NCI-H82 (cell line): ENCODE data around the gene SIGLEC14.
A peak's percentile ranks its signal among the peaks of the same experiment; 100 is the strongest.

Experiments used
- DNase-seq: peaks from one replicate; lab custom pipeline; 2025; lab: John Stamatoyannopoulos, UW

The SIGLEC14 gene

DNA sequence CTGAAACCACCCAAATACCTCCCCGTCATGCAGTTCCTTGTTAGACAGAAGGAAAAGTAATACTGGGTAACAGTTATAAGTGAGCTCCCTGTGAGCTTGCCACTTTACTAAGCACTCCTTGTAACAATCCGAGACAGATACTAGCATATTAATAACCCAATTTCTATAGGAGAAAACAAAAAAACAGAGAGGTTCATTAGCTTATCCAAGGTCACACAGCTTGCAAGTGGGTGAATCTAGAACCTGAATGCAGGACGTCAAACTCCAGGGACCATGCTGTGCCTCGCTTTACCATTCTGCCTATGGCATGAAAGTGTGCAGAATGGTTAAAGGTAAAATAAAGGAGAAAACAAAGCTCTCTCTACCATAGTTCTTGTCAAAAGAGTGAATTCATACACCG, 31.8 kb downstream of the SIGLEC14 start:
- DNase-seq = no peak

DNA sequence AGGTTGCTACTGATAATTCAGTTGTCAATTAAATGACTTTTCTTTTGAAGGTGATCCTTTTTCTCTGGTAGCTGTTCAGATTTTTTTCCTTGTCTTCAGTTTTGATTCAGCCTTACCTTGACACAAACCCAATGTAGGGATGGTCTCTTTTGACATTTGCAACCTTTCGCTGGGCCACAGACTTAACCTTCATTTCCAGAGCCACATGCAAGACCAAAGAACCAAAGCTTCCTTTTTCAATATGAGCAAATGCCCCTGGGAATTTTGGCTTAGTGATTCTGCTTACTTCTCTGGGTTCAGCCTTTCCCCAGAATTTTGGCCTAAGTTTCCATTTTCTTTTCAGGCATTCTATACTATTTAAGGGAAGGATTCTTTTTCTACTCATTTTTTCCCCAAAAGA, 36.0 kb downstream of the SIGLEC14 start:
- DNase-seq = no peak

DNA sequence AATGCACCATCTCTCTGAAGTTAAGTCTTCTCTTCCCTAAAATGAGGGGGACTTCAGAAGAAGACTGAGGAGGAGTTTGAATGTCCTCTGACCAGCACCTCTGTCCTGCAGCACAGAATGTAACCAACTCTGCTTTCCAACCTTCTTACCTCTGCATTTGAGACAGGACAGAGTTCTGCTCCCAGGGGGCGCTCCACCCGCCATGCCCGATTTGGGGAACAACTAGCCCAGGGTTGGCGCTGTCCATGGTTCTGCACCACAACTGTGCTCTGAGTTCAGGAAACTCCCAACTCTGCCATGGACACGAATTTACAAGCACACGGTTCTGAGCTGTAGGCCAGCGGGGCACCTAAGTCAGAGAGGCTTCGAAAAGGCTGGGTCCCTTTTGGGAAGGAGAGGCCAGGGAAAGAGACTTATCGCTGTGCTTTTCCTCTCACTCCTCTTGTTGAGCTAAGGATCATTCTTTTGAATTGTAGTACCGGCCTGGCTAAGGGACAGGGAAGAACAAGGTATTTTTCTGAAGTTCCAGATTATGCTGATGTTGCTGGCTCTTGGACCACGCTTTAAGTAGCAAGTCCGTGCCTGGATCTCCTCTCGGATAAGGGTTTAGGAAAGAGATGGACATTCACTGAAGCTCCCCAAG, 38.6 kb downstream of the SIGLEC14 start:
- DNase-seq = peak; percentile 36

DNA sequence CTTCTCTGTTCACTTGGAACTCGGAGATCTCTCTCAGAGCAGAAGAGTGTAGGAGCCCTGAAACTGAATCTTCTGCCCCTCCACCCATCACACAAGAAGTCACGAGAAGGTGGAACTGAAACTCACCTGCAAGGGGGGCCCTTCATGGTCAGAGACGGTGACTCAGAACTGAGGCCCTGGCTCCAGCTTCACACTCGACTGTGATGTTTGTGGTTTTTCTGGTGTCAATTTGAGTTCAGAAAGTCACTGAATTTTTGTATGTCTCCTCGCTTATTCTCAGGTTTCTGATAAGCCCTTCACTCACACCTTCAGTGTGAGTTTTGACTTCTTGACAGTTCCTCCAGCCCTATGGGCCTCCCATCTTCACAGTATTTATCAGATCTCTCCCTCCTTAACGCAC, 39.5 kb downstream of the SIGLEC14 start:
- no peak for DNase-seq

DNA sequence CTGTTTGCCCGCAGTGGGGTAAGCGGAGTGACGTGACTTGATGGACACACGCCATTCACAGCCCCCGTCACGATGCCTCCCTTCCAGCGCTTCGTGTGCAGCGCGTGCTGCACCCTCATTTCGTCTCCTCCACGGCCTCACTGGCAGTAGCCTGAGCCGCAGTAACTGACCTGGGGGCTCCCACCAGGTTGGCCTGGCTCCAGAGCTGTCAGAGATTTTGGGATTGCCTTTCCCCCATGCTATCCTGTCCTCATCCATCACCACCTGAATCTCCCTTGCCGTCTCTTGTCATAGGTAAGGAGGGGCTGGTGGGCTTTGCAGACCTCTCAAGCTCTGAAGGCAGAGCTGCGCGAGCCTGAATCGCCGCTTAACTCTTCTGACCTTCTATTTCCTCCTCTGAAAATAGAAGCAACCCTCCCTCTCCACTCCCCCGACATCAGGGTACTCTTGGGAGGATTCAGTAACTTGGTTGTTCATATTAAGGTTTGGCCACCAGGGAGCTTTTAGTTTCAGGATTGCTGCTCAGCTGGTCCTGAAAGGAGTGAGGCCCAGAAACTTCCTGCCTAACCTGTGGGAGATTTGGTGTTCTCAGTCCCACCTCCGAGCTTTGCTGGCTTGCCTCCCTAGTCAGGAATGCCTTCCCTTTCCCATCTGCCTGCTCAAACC, 44.3 kb downstream of the SIGLEC14 start:
- DNase-seq = no peak

DNA sequence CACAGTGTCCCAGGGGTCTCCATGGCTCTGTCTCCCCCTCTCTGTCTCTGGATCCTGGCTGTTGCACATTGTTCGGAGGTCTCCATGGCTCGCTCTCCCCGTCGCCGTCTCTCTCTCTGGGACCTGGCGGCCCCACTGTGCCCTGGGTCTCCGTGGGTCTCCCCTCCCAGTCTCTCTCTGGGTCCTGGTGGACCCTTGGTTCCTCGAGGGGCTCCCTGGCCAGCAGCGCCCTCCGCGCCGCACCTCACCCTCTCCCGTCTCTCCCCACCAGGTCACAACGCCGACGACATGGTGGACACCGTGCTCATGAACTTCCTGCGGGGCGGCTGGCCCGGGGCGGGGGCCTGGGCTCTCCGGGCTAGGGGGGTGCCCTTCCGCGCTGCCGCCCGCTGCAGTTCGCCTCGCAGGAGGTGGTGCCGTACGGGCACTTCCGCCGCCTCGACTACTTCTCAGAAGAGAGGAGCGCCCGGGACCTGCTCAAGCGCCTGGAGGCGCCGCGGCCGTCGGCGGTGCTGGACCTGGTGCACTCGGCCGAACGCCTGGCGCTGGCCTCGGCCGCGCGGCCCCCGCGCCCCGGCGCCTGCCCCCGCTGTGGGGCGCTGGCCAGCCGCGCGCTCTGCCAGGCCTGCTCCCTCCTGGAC, 45.6 kb downstream of the SIGLEC14 start:
- no peak for DNase-seq

DNA sequence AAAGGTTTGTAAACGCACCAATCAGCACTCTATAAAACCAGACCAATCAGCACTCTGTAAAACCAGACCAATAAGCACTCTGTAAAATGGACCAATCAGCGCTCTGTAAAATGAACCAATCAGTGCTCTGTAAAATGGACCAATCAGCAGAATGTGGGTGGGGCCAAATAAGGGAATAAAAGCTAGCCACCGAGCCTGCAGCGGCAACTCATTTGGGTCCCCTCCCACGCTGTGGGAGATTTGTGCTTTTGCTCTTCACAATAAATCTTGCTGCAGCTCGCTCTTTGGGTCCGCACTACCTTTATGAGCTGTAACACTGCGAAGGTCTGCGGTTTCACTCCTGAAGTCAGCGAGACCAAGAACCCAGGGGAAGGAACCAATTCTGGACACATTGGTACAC, 47.5 kb downstream of the SIGLEC14 start:
- DNase-seq = no peak

DNA sequence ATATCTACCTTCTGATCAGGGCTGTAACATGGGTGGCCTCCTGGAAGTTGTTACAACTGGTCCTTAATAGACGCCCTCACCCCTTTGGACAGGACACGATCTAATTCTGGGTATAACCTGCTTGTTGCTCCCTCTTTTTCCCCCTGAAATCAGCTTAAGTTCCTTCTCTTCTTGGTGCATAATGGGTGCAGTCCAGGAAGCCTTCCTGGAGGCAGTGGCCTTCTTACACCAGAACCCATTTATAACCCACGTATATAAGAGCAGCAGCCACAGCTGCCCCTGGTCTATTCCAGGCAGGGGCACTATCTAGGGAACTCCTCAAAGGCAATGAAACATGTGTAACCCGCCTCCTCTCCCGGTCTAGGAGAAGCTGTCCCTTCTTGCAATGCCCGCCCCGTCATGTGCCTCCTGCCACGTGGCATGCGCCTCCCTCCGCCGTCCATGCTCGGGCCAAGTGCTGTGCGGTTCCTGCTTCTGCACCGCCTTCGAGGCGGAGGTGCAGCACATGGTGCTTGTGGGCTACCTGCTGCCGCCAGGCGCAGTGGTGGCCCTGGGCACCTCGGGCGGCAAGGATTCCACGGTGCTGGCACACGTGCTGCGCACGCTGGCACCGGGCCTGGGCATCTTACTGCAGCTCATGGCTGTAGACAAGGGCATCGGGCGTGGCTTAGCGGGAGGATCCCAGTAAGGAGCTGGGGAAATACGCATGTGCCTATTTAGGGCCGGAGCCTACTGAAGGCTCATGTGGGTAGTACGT, 48.3 kb downstream of the SIGLEC14 start:
- no peak for DNase-seq

DNA sequence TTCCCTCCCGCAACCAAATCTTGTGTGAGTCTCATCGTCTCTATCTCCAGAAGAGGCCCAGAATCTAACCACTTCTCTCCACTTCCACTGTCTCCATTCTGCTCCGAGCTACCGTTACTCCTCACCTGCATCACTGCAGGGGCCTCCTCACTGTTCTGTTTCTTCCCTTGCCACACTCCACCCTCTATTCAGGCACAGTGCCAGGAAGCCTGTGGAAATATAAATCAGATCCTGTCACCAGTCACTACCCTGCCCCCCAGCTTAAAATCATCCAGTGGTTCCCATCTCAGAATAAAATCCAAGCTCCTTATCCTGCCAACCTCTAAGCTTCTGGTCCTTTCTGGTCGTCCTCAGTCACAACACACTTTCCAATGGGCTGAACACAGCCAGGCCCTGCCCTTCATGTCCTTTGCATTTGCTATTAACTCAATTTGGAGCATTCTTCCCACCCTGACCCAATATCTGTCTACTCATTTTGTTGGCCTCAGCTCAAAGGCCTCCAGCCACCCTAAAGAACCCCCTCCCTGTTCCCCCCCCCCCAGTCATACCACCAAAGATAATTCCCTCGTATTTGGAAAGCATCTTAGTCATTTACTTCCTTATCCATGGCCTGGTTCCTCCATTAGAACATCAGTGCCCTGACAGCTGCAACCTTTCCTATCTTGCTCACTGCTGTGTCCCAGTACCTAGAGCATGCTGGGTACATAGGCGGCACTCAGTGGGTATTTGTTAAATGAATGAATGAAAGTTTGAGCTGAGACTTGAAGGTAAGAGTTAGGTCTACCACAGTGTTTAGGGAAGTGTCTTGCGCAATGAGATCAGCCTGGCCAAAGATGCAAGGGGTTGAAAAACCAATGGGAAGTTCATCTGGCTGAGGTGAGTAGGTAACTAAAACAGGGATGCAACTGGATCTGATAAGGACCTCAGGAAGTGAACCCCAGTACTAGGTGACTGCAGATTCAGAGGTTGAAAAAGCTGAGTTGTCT, 51.1 kb downstream of the SIGLEC14 start:
- no peak for DNase-seq

DNA sequence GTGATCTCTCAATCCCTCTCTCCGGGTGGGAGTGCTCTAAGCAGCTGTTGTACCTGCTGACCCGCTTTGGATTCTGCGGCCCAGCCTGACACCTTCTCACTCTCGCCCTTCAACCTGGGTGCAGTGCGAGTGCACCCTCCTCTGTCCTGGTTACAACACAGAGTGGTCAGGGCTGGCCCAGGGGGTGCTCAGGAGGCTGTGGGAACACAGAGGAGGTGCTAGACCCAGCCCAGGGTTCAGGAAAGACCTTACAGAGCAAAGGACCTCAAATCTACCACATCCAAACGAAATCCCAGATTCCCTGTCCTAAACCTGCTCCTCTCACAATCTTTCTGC, 51.9 kb downstream of the SIGLEC14 start:
- DNase-seq = no peak

DNA sequence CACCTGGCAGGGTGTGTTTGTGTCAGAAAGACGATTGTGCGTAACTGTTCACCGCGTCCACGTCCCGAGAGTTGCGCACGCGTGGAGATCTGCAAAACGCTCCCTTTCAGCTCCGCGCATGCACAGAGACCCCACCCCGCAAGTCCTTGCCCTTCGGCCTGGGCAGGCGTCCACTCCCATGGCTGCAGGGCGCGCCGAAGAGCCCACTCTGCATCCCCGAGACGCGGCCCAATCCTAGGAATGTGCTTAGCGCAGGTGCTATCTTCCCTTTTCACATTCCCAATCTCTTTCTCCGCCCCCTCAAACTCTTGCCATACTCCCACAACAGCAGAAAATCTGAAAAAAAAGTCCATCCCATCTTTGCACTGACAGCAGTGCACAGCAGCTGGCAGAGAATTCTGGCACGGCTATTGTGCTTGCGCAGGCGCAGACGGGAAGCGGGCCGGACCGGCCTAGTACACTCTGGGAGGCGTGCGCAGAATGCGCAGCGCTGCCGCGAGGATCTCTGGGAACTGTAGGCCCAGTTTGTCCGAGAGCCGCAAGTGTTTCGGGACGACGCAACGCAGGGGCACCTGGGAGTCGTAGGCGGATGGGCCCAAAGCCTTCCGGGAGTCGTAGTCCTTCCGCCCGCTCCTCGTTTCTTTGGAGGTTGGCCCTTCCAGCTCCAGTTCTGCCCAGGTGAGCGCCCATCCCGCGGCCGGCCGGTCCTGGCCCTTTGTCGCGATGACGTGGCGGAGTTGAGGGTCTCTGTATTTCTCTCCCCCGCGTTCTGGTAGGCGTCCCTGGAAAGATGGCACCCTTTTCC, 52.5 kb downstream of the SIGLEC14 start:
- DNase-seq = peak; percentile 98

DNA sequence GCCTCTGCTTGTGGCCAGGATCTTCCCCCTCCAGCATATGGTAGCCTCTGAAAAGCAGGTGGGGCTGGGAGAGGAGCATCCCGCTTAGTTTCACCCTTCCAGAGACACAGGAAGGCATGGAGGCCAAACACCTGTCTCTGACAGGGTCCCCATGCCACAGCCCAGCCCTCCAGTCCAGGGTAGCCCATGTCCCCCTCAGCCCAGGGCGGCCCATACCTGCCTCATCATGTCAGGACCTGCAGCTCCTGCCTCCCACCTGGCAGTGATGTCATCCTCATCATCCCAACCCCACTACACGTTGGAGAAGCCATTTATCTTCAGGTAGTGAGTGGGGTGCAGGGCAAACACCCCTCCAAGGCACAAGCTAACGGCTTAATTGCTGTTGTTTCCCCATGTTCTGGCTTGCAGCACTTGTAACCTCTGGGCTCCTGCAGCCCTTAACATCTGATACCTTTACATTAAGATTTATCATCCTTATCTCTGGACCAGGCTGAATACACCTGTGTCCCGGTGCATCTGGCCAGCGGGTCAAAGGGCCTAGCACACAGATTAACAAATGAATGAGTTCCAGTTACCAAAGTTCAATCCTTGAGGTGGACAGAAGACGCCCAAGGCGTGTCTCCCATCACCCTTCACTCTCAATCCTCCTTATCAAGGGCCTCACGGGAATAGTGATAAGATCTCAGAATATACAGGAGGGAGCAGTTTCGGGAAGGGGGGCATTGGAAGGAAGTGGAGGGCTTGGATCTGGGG, 53.3 kb downstream of the SIGLEC14 start:
- DNase-seq = peak; percentile 26
